Liver (tissue), 9 donors: ENCODE data around the gene QRICH1. TPM values are rescaled to one million over a fixed set of nuclear protein-coding genes. Genes with fewer than 3 reads are reported as not detected.

Experiments
- DNase-seq: peaks from one replicate; pipeline ENCODE4 v3.0.0-alpha.2; 2017; ENCODE audit warnings: low spot score
- H3K27ac ChIP-seq, 2 donors: one replicate each; pipeline ENCODE4 v1.7.0; 2013; ENCODE audit warnings: inconsistent platforms in 2 of 2, low read length in 2 of 2, control low read depth in 1 of 2, low read depth in 1 of 2, mild to moderate bottlenecking in 1 of 2
- H3K27me3 ChIP-seq, 4 donors: one replicate each; pipeline versions ENCODE4 v1.6.1 to v1.7.0; 2013; ENCODE audit warnings: low read length in 3 of 4, inconsistent platforms in 1 of 4, mild to moderate bottlenecking in 1 of 4, moderate library complexity in 1 of 4; ENCODE audit not compliant: control insufficient read depth in 4 of 4, insufficient read depth in 4 of 4
- H3K36me3 ChIP-seq, 4 donors: one replicate each; pipeline versions ENCODE4 v1.6.1 to v1.7.0; 2013; ENCODE audit warnings: low read length in 3 of 4, mild to moderate bottlenecking in 3 of 4, low read depth in 1 of 4, moderate library complexity in 1 of 4; ENCODE audit not compliant: control insufficient read depth in 4 of 4, insufficient read depth in 3 of 4
- H3K4me1 ChIP-seq, 4 donors: one replicate each; pipeline versions ENCODE4 v1.6.1 to v1.7.0; 2013; ENCODE audit warnings: low read length in 3 of 4, mild to moderate bottlenecking in 3 of 4, moderate library complexity in 1 of 4; ENCODE audit not compliant: control insufficient read depth in 4 of 4, insufficient read depth in 4 of 4
- H3K4me3 ChIP-seq, 3 donors: one replicate each; pipeline versions ENCODE4 v1.6.1 to v1.7.0; 2013; ENCODE audit warnings: low read length in 3 of 3, control low read depth in 1 of 3, low read depth in 1 of 3, mild to moderate bottlenecking in 1 of 3
- H3K9ac ChIP-seq, 2 donors: one replicate each; pipeline ENCODE4 v1.7.0; 2013; ENCODE audit warnings: low read length in 2 of 2, mild to moderate bottlenecking in 2 of 2, moderate library complexity in 2 of 2, control low read depth in 1 of 2, low read depth in 1 of 2
- H3K9me3 ChIP-seq, 4 donors: one replicate each; pipeline versions ENCODE4 v1.6.1 to v1.7.0; 2013; ENCODE audit warnings: low read length in 3 of 4; ENCODE audit not compliant: control insufficient read depth in 4 of 4
- EGR1 ChIP-seq, 2 donors: IDR thresholded peaks; 2 replicates each; pipeline ENCODE4 v1.6.1; 2016 to 2018; ENCODE audit warnings: antibody characterized with exemption in 2 of 2, low read depth in 2 of 2
- FOXA1 ChIP-seq: IDR thresholded peaks from 2 replicates; pipeline ENCODE4 v1.6.1; 2016; ENCODE audit warnings: antibody characterized with exemption
- FOXA2 ChIP-seq: IDR thresholded peaks from 2 replicates; pipeline ENCODE4 v1.6.1; 2016; ENCODE audit warnings: antibody characterized with exemption
- HNF4A ChIP-seq, 2 donors: conservative IDR thresholded peaks; 2 replicates each; pipeline ENCODE4 v1.6.1; 2016; ENCODE audit warnings: antibody characterized with exemption in 2 of 2, mild to moderate bottlenecking in 2 of 2
- JUND ChIP-seq, 2 donors: IDR thresholded peaks; 2 replicates each; pipeline ENCODE4 v1.6.1; 2016; ENCODE audit warnings: antibody characterized with exemption in 2 of 2
- NR2F2 ChIP-seq: IDR thresholded peaks from 2 replicates; pipeline ENCODE4 v1.6.1; 2016; ENCODE audit warnings: antibody characterized with exemption
- SP1 ChIP-seq: IDR thresholded peaks from 2 replicates; pipeline ENCODE4 v1.6.1; 2018; ENCODE audit warnings: antibody characterized with exemption, mild to moderate bottlenecking
- WGBS: extraction: QIAGEN DNeasy Blood & Tissue Kit; methylation state at CpG from one replicate; pipeline ENCODE4 v1.1.7; 2013; 5-methylcytosine and 5-hydroxymethylcytosine counted together
- polyA plus RNA-seq, 2 donors: library from polyadenylated mRNA; stranded (reverse) in 1 of 2; unstranded in 1 of 2; fragments of 200-250 nt in 1 of 2; fragments of >200 nt in 1 of 2; fragmentation: Nextera tagmentation in 1 of 2; extraction: Ambion mirVana in 1 of 2; gene quantifications; one replicate each; pipeline versions ENCODE4 v1.2.1 to v1.2.3, GENCODE V29; 2013 to 2015
- total RNA-seq, 2 donors: library from RNA; depleted of rRNA; stranded (reverse); fragments of >200 nt; gene quantifications; one replicate each; pipeline ENCODE4 v1.2.3, GENCODE V29; 2014
- TF ChIP-seq, protein P1 (sequence below): IDR thresholded peaks from 2 replicates; pipeline ENCODE4 v1.6.1; 2016; ENCODE audit warnings: antibody characterized with exemption, mild to moderate bottlenecking
- TF ChIP-seq, protein P2 (sequence below): IDR thresholded peaks from 2 replicates; pipeline ENCODE4 v1.6.1; 2016; ENCODE audit warnings: antibody characterized with exemption
- TF ChIP-seq, protein P3 (sequence below): IDR thresholded peaks from 2 replicates; pipeline ENCODE4 v1.6.1; 2016; ENCODE audit warnings: antibody characterized with exemption
- donor health status: healthy.
- donor health status: healthy.
- donor health status: healthy.
- donor health status: healthy.
- donor health status: healthy.

The QRICH1 gene
- total and polyA plus RNA-seq, 4 donors = 17.3 to 35.1 (median 25.7) TPM

DNA sequence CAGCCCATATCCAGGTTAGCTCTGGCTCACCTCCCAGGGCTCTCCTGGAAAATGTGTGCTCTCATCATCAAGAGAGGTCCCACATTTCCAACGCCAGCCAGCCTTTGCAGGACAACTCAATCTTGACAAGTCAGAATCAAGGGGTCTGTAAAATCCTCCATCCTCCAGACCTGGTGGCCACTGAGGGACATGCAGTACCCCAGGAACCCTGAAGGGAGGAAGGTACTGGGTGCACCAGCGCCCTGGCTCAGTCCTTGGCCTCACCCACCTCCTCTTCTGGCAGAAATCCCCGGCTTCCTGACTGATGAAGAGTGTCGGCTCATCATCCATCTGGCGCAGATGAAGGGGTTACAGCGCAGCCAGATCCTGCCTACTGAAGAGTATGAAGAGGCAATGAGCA lies 92.7 kb downstream of the QRICH1 start:
- H3K9me3 ChIP-seq = no peaks in the 10 kb centered on the region
- H3K4me1 ChIP-seq = peaks cover 6 to 13% (median 11%) of the 10 kb centered on the region in 4 donors
- H3K9ac ChIP-seq = no peak overlapping the region
- 95% methylated on average over 6 of the region's 6 CpGs for WGBS
- H3K36me3 ChIP-seq = peaks cover 0 to 4% (median 0%) of the 10 kb centered on the region in 4 donors
- TF ChIP-seq FOXA1 (no peak), NR2F2 (no peak), HNF4A (conservative IDR thresholded peaks at IDR 0.05) (no peak), JUND (IDR thresholded peaks at IDR 0.05) (no peak), SP1 (no peak)
- TF ChIP-seq, protein P1, sequence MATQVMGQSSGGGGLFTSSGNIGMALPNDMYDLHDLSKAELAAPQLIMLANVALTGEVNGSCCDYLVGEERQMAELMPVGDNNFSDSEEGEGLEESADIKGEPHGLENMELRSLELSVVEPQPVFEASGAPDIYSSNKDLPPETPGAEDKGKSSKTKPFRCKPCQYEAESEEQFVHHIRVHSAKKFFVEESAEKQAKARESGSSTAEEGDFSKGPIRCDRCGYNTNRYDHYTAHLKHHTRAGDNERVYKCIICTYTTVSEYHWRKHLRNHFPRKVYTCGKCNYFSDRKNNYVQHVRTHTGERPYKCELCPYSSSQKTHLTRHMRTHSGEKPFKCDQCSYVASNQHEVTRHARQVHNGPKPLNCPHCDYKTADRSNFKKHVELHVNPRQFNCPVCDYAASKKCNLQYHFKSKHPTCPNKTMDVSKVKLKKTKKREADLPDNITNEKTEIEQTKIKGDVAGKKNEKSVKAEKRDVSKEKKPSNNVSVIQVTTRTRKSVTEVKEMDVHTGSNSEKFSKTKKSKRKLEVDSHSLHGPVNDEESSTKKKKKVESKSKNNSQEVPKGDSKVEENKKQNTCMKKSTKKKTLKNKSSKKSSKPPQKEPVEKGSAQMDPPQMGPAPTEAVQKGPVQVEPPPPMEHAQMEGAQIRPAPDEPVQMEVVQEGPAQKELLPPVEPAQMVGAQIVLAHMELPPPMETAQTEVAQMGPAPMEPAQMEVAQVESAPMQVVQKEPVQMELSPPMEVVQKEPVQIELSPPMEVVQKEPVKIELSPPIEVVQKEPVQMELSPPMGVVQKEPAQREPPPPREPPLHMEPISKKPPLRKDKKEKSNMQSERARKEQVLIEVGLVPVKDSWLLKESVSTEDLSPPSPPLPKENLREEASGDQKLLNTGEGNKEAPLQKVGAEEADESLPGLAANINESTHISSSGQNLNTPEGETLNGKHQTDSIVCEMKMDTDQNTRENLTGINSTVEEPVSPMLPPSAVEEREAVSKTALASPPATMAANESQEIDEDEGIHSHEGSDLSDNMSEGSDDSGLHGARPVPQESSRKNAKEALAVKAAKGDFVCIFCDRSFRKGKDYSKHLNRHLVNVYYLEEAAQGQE = no peak
- H3K27me3 ChIP-seq = no peaks in the 10 kb centered on the region
- H3K27ac ChIP-seq = no peak overlapping the region
- DNase-seq = no peak
- H3K4me3 ChIP-seq = no peak overlapping the region

DNA sequence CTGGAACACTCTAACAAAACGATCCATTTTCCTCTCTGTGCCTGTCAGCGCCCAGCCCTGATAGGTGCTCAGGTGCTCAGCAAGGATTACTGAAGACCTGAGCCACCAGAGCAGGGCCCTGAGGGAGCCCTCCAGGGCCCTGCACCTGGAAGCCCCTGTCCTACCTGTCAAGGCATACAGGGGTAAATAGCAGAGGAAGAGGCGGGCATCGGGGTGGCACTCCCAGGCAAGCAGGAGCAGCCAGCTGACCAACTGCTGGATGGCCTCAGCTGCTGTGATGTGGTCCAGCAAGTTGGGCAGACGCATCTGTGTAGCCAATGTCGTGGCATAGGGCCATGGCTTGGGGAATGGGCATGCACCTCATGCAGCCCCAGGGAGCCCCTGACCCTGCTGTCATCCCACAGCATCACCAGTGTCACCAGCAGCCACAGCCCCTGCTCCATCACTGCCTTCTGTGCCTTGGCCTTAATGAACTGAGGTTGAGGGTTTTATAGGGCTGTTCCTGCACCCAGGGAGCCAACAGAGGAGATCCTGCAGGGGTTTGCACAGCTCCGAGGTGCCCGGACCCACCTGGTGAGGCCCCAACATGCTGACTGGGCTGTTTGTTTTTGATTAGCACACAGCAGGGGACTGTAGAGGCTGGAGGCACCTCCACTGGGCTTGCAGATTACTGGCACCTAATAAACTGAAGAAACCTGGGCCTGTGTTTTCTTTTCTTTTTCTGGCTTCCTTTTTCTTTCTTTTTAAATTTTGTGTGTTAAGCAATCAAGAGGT lies 94.6 kb downstream of the QRICH1 start:
- Histone ChIP-seq H3K27me3 (no peaks in the 10 kb centered on the region), H3K36me3 (peaks cover 0 to 4% (median 0%) of the 10 kb centered on the region in 4 donors), H3K27ac (no peak overlapping the region), H3K4me1 (peaks cover 0 to 3% (median under 1%) of the 10 kb centered on the region in 4 donors), H3K9me3 (no peaks in the 10 kb centered on the region), H3K4me3 (no peak overlapping the region), H3K9ac (no peak overlapping the region)
- WGBS = 91% methylated on average over 8 of the region's 8 CpGs
- no peak for TF ChIP-seq SP1
- TF ChIP-seq, protein P2, sequence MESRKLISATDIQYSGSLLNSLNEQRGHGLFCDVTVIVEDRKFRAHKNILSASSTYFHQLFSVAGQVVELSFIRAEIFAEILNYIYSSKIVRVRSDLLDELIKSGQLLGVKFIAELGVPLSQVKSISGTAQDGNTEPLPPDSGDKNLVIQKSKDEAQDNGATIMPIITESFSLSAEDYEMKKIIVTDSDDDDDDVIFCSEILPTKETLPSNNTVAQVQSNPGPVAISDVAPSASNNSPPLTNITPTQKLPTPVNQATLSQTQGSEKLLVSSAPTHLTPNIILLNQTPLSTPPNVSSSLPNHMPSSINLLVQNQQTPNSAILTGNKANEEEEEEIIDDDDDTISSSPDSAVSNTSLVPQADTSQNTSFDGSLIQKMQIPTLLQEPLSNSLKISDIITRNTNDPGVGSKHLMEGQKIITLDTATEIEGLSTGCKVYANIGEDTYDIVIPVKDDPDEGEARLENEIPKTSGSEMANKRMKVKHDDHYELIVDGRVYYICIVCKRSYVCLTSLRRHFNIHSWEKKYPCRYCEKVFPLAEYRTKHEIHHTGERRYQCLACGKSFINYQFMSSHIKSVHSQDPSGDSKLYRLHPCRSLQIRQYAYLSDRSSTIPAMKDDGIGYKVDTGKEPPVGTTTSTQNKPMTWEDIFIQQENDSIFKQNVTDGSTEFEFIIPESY = no peak
- TF ChIP-seq FOXA2 = no peak
- no peak for DNase-seq

DNA sequence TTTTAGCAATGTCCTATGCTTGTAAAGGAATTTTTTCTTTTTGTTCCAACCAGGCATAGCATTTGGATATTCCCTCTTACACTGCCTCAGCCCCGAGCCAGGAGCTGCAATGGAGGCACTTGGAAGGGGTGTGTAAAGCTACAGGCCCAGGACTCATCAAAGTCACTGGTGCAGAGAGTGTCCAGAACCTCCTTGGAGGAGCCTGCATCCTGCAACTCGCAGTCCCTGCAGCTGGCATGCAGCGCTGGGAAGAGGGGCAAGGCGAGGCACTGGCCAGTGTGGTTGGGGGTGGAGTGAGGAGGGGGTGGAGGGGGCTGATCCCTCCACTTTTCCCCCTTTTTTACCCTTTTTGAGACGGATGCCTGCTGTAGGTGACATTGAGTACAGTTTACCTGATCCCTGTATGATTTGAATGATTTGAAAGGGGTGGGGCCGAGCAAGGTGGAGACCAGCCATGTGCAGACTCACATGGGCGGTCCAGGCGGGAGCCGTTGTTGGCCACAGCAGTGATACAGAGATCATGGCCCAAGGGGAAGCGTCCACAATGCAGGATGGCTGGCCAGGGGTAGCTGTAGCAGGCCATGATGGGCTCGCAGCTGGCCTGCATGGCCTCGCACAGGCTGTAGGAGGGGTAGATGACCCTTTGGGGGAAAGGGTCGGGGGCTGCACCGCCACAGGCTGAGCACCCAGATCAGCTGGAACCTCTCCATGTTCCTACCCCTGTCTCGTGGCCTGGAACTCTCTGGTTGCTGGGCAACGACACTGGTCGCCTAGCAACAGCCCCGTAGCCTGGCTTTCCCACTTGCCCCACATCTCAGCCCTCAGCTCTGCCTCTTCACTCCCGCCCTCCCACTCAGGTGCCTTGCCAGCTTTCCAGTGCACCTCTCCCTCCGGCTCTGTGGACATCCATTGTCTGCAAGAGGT lies 95.9 kb downstream of the QRICH1 start:
- no peak for DNase-seq
- H3K27me3 ChIP-seq = no peaks in the 10 kb centered on the region
- no peaks in the 10 kb centered on the region for H3K9me3 ChIP-seq
- H3K36me3 ChIP-seq = peaks cover 0 to 4% (median 0%) of the 10 kb centered on the region in 4 donors
- no peaks in the 10 kb centered on the region for H3K4me1 ChIP-seq
- TF ChIP-seq EGR1 (IDR thresholded peaks at IDR 0.05; ENCODE audit: low read depth in 2 of 2) = no peak
- TF ChIP-seq FOXA1 = no peak
- TF ChIP-seq, protein P3, sequence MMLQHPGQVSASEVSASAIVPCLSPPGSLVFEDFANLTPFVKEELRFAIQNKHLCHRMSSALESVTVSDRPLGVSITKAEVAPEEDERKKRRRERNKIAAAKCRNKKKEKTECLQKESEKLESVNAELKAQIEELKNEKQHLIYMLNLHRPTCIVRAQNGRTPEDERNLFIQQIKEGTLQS = no peak
- 92% methylated on average over 20 of the region's 20 CpGs for whole genome bisulfite sequencing
- no peak overlapping the region for H3K4me3 ChIP-seq
- H3K27ac ChIP-seq = no peak overlapping the region
- no peak overlapping the region for H3K9ac ChIP-seq
